CD4-positive, alpha-beta memory T cell (primary cell): ENCODE results near the gene RASA2. TPM values are rescaled to one million over a fixed set of nuclear protein-coding genes. Genes with fewer than 3 reads are reported as not detected.
"Not testable (repeated sequence)": the region's sequence is repeated elsewhere in the genome, so short reads cannot be mapped to it uniquely, and the experiment has no call there.

Source experiments
- CTCF ChIA-PET: fragments of 350-600 bp; sonication (Branson Sonifier 250); formaldehyde crosslinking; loops from one replicate; lab custom pipeline; 2021; ENCODE audit warnings: inconsistent platforms; ENCODE audit not compliant: partially characterized antibody; lab: Charles Lee
- POLR2A ChIA-PET: fragments of 350-600 bp; sonication (Branson Sonifier 250); formaldehyde crosslinking; loops from one replicate; lab custom pipeline; 2021; ENCODE audit not compliant: partially characterized antibody; lab: Charles Lee
- DNase-seq, 5 donors: peaks; one replicate each; pipeline versions ENCODE4 v3.0.0 to v3.0.0-alpha.2; 2020 to 2022; ENCODE audit warnings: mixed read lengths in 1 of 5
- H3K27ac ChIP-seq: one replicate; pipeline ENCODE4 v1.7.0; 2013; ENCODE audit warnings: low read depth, low read length
- H3K27me3 ChIP-seq: 2 replicates; pipeline ENCODE4 v1.7.0; 2013; ENCODE audit warnings: mild to moderate bottlenecking, low read length, moderate library complexity; ENCODE audit not compliant: insufficient read depth
- H3K36me3 ChIP-seq: 2 replicates; pipeline ENCODE4 v1.7.0; 2013; ENCODE audit warnings: mild to moderate bottlenecking, low read length, moderate library complexity; ENCODE audit not compliant: insufficient read depth
- H3K4me1 ChIP-seq: 2 replicates; pipeline ENCODE4 v1.7.0; 2013; ENCODE audit warnings: mild to moderate bottlenecking, low read length, moderate library complexity; ENCODE audit not compliant: insufficient read depth
- H3K4me3 ChIP-seq, 2 donors: one replicate each; pipeline ENCODE4 v1.7.0; 2013; ENCODE audit warnings: low read length in 2 of 2, mild to moderate bottlenecking in 1 of 2
- H3K9me3 ChIP-seq, 2 donors: one replicate each; pipeline ENCODE4 v1.7.0; 2013; ENCODE audit warnings: low read length in 2 of 2, control low read depth in 1 of 2; ENCODE audit not compliant: control insufficient read depth in 1 of 2
- H3K27ac Mint-ChIP-seq, 7 donors: one replicate each; pipeline ENCODE4 v1.8.0; 2020 to 2021; ENCODE audit warnings: mixed read lengths in 7 of 7, mild to moderate bottlenecking in 6 of 7, inconsistent platforms in 3 of 7, moderate library complexity in 3 of 7
- H3K27me3 Mint-ChIP-seq, 2 donors: one replicate each; pipeline ENCODE4 v1.8.0; 2020 to 2021; ENCODE audit warnings: mixed read lengths in 2 of 2
- H3K36me3 Mint-ChIP-seq, 2 donors: one replicate each; pipeline ENCODE4 v1.8.0; 2020 to 2021; ENCODE audit warnings: mixed read lengths in 2 of 2, inconsistent platforms in 1 of 2, mild to moderate bottlenecking in 1 of 2
- H3K4me1 Mint-ChIP-seq, 4 donors: one replicate each; pipeline ENCODE4 v1.8.0; 2020 to 2021; ENCODE audit warnings: mixed read lengths in 4 of 4, mild to moderate bottlenecking in 1 of 4
- H3K4me3 Mint-ChIP-seq, 8 donors: one replicate each; pipeline ENCODE4 v1.8.0; 2020 to 2021; ENCODE audit warnings: mixed read lengths in 8 of 8, mild to moderate bottlenecking in 7 of 8, moderate library complexity in 6 of 8, inconsistent platforms in 3 of 8
- H3K9me3 Mint-ChIP-seq, 8 donors: one replicate each; pipeline ENCODE4 v1.8.0; 2020 to 2021; ENCODE audit warnings: mixed read lengths in 8 of 8, mild to moderate bottlenecking in 5 of 8, inconsistent platforms in 3 of 8, moderate library complexity in 1 of 8
- intact Hi-C: fragments of 100-400 bp; cut with micrococcal nuclease; formaldehyde crosslinking; loops from one replicate; pipeline ENCODE4 v1.15.1; 2023
- polyA plus RNA-seq, 2 donors: library from polyadenylated mRNA; unstranded; fragments of 300-500 nt; fragmentation: Illumina TruSeq; gene quantifications; one replicate each; pipeline ENCODE4 v1.2.3, GENCODE V29; 2021
- total RNA-seq, 2 experiments: library from RNA; stranded (reverse); gene quantifications; one replicate each; pipeline ENCODE4 v1.2.3, GENCODE V29; 2021

The RASA2 gene
- total and polyA plus RNA-seq, 4 experiments from 2014 or later: 29.4 to 80.9 (median 57.0) TPM

- POLR2A ChIA-PET: interaction anchor here (3.5 to 4.6 kb wide), 4 partner anchors 11 to 64 kb away, joined by 37 to 191 read pairs (median 71); no protein-coding TSS in a partner anchor
- CTCF ChIA-PET: interaction anchor here (0.9 to 1.2 kb wide), 3 partner anchors 9 to 73 kb away, joined by 3 to 6 read pairs (median 3); no protein-coding TSS in a partner anchor
- peak overlapping the region; percentile 45 for H3K27ac ChIP-seq
- Mint-ChIP-seq H3K36me3 (peaks cover 6 to 24% of the 10 kb centered on the region in 2 donors), H3K27ac (peak overlapping the region; percentile 71 to 98 (median 88)), H3K9me3 (no peaks in the 10 kb centered on the region), H3K27me3 (no peaks in the 10 kb centered on the region), H3K4me1 (peaks cover 70 to 88% (median 76%) of the 10 kb centered on the region in 4 donors), H3K4me3 (peak overlapping the region; percentile 55 to 94 (median 71))
- H3K36me3 ChIP-seq: no peaks in the 10 kb centered on the region
- H3K4me1 ChIP-seq: peaks cover 79% of the 10 kb centered on the region
- H3K27me3 ChIP-seq: no peaks in the 10 kb centered on the region
- H3K9me3 ChIP-seq: no peaks in the 10 kb centered on the region
- no peak overlapping the region for H3K4me3 ChIP-seq
- intact Hi-C loops: loop anchor here (5.0 kb wide), 2 partner anchors 77 to 308 kb away; no protein-coding TSS in a partner anchor
- DNase-seq: no peak
Observed at GRCh38 chr3:141489203-141489602, 2.4 kb downstream of the RASA2 start.

- DNase-seq: no peak
- Mint-ChIP-seq H3K9me3 (peaks cover 0 to 3% (median 0%) of the 10 kb centered on the region in 8 donors), H3K36me3 (peaks cover 19 to 35% of the 10 kb centered on the region in 2 donors), H3K27ac (peak overlapping the region; percentile 57 to 88 (median 76)), H3K4me1 (peaks cover 71 to 90% (median 80%) of the 10 kb centered on the region in 4 donors), H3K4me3 (peak overlapping the region in 6 of 8 donors; percentile 25 to 94 (median 58)), H3K27me3 (no peaks in the 10 kb centered on the region)
- Histone ChIP-seq H3K4me3 (no peak overlapping the region), H3K27me3 (no peaks in the 10 kb centered on the region), H3K4me1 (peaks cover 85% of the 10 kb centered on the region), H3K27ac (no peak overlapping the region), H3K36me3 (no peaks in the 10 kb centered on the region), H3K9me3 (no peaks in the 10 kb centered on the region)
- ChIA-PET CTCF (interaction anchor here (1.0 to 1.3 kb wide), 3 partner anchors 11 to 70 kb away, joined by 3 to 6 read pairs (median 4); no protein-coding TSS in a partner anchor), POLR2A (interaction anchor here (0.7 to 2.2 kb wide), 6 partner anchors 8 to 259 kb away, joined by 3 to 6 read pairs (median 4); partner anchors contain the start of gene PXYLP1)
- intact Hi-C loops: no loop called here
Observed at GRCh38 chr3:141491081-141491480, 4.3 kb downstream of the RASA2 start.

GRCh38 chr3:141491929-141492328 is 5.1 kb downstream of the RASA2 start:
- ChIA-PET POLR2A (interaction anchor here (0.5 to 2.2 kb wide), 2 partner anchors 33 to 91 kb away, joined by 3 to 6 read pairs; no protein-coding TSS in a partner anchor), CTCF (interaction anchor here (1.0 to 1.4 kb wide), 4 partner anchors 30 to 69 kb away, joined by 3 to 6 read pairs (median 3); no protein-coding TSS in a partner anchor)
- peak overlapping the region in 6 of 7 donors; percentile 26 to 81 (median 57) for H3K27ac Mint-ChIP-seq
- no peaks in the 10 kb centered on the region for H3K36me3 ChIP-seq
- no peaks in the 10 kb centered on the region for H3K27me3 ChIP-seq
- no peaks in the 10 kb centered on the region for H3K9me3 ChIP-seq
- peaks cover 19 to 31% of the 10 kb centered on the region in 2 donors for H3K36me3 Mint-ChIP-seq
- DNase-seq: no peak
- no peak overlapping the region for H3K27ac ChIP-seq
- no peaks in the 10 kb centered on the region for H3K27me3 Mint-ChIP-seq
- H3K4me1 ChIP-seq: peaks cover 80% of the 10 kb centered on the region
- peaks cover 68 to 93% (median 82%) of the 10 kb centered on the region in 4 donors for H3K4me1 Mint-ChIP-seq
- peaks cover 0 to 3% (median 0%) of the 10 kb centered on the region in 8 donors for H3K9me3 Mint-ChIP-seq
- H3K4me3 ChIP-seq: no peak overlapping the region
- intact Hi-C loops: no loop called here
- peak overlapping the region in 6 of 8 donors; percentile 17 to 94 (median 45) for H3K4me3 Mint-ChIP-seq

GRCh38 chr3:141493184-141493583 is 6.4 kb downstream of the RASA2 start:
- ChIA-PET CTCF (interaction anchor here (0.6 to 2.1 kb wide), 3 partner anchors 33 to 68 kb away, joined by 3 to 6 read pairs (median 3); no protein-coding TSS in a partner anchor), POLR2A (interaction anchor here (2.2 kb wide), 1 partner anchor 32 kb away, joined by 6 read pairs; no protein-coding TSS in a partner anchor)
- H3K4me3 Mint-ChIP-seq: peak overlapping the region in 5 of 8 donors; percentile 29 to 70 (median 49)
- intact Hi-C loops: no loop called here
- H3K27ac ChIP-seq: no peak overlapping the region
- no peaks in the 10 kb centered on the region for H3K9me3 ChIP-seq
- H3K27me3 Mint-ChIP-seq: no peaks in the 10 kb centered on the region
- peaks cover 69 to 96% (median 81%) of the 10 kb centered on the region in 4 donors for H3K4me1 Mint-ChIP-seq
- H3K9me3 Mint-ChIP-seq: peaks cover 0 to 3% (median 0%) of the 10 kb centered on the region in 8 donors
- peaks cover 16 to 26% of the 10 kb centered on the region in 2 donors for H3K36me3 Mint-ChIP-seq
- H3K4me1 ChIP-seq: peaks cover 85% of the 10 kb centered on the region
- no peaks in the 10 kb centered on the region for H3K36me3 ChIP-seq
- H3K4me3 ChIP-seq: no peak overlapping the region
- no peaks in the 10 kb centered on the region for H3K27me3 ChIP-seq
- peak in 1 of 5 donors; percentile 17 for DNase-seq
- H3K27ac Mint-ChIP-seq: peak overlapping the region; percentile 26 to 75 (median 53)

GRCh38 chr3:141497589-141497988 is 10.8 kb downstream of the RASA2 start:
- CTCF ChIA-PET: interaction anchor here (1.2 to 1.7 kb wide), 2 partner anchors 9 to 23 kb away, joined by 4 to 6 read pairs; no protein-coding TSS in a partner anchor
- intact Hi-C loops, H3K4me3 ChIP-seq, H3K9me3 Mint-ChIP-seq, H3K27me3 ChIP-seq, H3K27me3 Mint-ChIP-seq, DNase-seq, H3K36me3 ChIP-seq, H3K9me3 ChIP-seq: not testable (repeated sequence)
- POLR2A ChIA-PET: interaction anchor here (0.6 to 7.4 kb wide), 3 partner anchors 10 to 522 kb away, joined by 3 to 191 read pairs (median 13); partner anchors contain the start of gene RASA2
- Mint-ChIP-seq H3K4me3 (peak overlapping the region in 1 of 8 donors; percentile 59), H3K4me1 (peaks cover 46 to 84% (median 65%) of the 10 kb centered on the region in 4 donors), H3K36me3 (peaks cover 13 to 22% of the 10 kb centered on the region in 2 donors), H3K27ac (peak overlapping the region in 6 of 7 donors; percentile 68 to 97 (median 96))
- Histone ChIP-seq H3K4me1 (peaks cover 83% of the 10 kb centered on the region), H3K27ac (peak overlapping the region; percentile 12)

- Histone ChIP-seq H3K27me3 (no peaks in the 10 kb centered on the region), H3K9me3 (no peaks in the 10 kb centered on the region), H3K4me1 (peaks cover 83% of the 10 kb centered on the region), H3K36me3 (no peaks in the 10 kb centered on the region), H3K27ac (peak overlapping the region; percentile 65), H3K4me3 (peak overlapping the region; percentile 25 to 48)
- Mint-ChIP-seq H3K4me1 (peaks cover 34 to 73% (median 56%) of the 10 kb centered on the region in 4 donors), H3K27me3 (no peaks in the 10 kb centered on the region), H3K4me3 (peak overlapping the region; percentile 74 to 91 (median 84)), H3K36me3 (peaks cover 13 to 19% of the 10 kb centered on the region in 2 donors), H3K27ac (peak overlapping the region in 6 of 7 donors; percentile 96 to 98 (median 97)), H3K9me3 (peaks cover 0 to 3% (median 0%) of the 10 kb centered on the region in 8 donors)
- ChIA-PET POLR2A (interaction anchor here (0.6 to 7.4 kb wide), 16 partner anchors 8 to 299 kb away, joined by 3 to 191 read pairs (median 4); partner anchors contain the start of gene RASA2), CTCF (interaction anchor here (1.0 to 1.7 kb wide), 5 partner anchors 10 to 62 kb away, joined by 3 to 6 read pairs (median 5); partner anchors contain the start of gene RASA2)
- DNase-seq: peak; percentile 91 to 95 (median 93)
- intact Hi-C loops: loop anchor here (1.0 to 2.0 kb wide), 7 partner anchors 10 to 55 kb away; partner anchors contain the start of gene RASA2
Observed at GRCh38 chr3:141498598-141499223, 11.9 kb downstream of the RASA2 start.
